NCI-H2171 (cell line): Measurements from ENCODE around the gene CRTAC1.

ENCODE experiments used
- DNase-seq: peaks from one replicate; lab custom pipeline; 2025; lab: John Stamatoyannopoulos, UW

The CRTAC1 gene

GRCh38 chr10:97974526-97975525 lies 55.6 kb downstream of the CRTAC1 start:
- no peak for DNase-seq

GRCh38 chr10:97974100-97974499 lies 56.3 kb downstream of the CRTAC1 start:
- no peak for DNase-seq

GRCh38 chr10:97969538-97970079 lies 60.8 kb downstream of the CRTAC1 start:
- no peak for DNase-seq

- DNase-seq = no peak
These were observed 65.7 kb downstream of the CRTAC1 start for GRCh38 chr10:97964748-97965147.

- DNase-seq = no peak
These were observed 68.5 kb downstream of the CRTAC1 start for GRCh38 chr10:97961945-97962344.

GRCh38 chr10:97960269-97961056 lies 70.0 kb downstream of the CRTAC1 start:
- DNase-seq = no peak

GRCh38 chr10:97949462-97949861 lies 81.0 kb downstream of the CRTAC1 start:
- DNase-seq = no peak

DNA sequence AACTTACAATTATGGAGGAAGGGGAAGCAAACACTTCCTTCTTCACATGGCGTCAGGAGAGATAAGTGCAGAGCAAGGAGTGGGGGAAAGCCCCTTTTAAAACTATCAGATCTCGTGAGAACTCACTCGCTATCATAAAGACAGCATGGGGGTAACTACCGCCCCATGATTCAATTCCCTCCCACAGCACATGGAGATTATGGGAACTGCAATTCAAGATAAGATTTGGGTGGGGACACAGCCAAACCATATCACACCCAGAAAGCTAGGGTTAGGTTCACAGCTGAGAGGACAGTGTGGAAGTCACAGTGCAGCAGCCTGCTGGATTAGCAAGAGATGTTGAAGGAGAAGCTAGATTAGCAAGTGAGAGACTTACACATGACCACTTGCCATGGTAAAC lies 81.6 kb downstream of the CRTAC1 start:
- no peak for DNase-seq

GRCh38 chr10:97944772-97945171 lies 85.6 kb downstream of the CRTAC1 start:
- no peak for DNase-seq

GRCh38 chr10:97943294-97943693 lies 87.1 kb downstream of the CRTAC1 start:
- DNase-seq = no peak

DNA sequence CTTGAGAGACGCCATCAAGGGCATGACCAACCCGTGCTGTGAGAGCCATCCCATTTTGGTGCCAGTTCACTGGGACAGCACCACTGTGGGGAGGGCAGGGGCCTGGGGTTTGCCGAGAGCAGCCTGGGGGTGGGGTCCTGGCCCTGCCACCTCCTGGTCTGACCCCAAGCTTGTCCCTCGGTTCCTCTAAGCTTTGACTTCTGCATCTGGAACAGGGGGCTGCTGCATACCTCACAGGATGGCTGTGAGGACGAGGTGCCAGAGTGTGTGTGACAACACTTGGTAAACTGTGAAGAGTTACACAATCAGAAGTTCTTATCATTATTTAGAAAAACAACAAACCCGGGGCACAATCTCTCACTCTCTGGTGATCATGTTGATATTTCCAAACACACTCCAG lies 89.9 kb downstream of the CRTAC1 start:
- no peak for DNase-seq

DNA sequence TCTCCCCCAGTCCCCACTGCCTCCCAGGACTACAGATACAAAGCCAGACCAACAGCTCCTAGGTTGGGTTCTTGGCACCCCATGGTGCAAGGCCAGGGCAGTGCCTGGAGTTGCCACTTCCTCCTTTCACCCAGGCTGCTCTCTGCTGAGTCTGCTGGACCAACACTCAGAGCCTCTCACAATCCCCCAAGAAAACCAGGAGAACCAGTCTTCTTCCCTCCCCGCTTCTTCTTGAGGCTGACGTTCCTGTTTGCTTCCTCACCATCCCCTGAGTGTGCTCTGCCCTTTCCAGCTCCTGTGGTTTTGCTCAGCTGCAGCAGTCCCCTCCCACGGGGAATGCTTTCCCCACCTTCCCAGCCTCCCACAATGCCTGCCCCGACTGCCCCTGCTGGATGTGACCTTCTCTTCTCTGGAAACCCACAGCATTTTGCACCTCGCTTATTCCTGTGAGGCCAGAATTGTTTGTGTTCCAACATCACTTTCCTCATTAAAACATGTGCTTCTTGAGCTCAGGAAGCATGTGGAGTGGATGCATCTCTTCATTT lies 90.9 kb downstream of the CRTAC1 start:
- DNase-seq = no peak

GRCh38 chr10:97937928-97938327 lies 92.5 kb downstream of the CRTAC1 start:
- no peak for DNase-seq

- no peak for DNase-seq
These were observed 93.4 kb downstream of the CRTAC1 start for GRCh38 chr10:97937054-97937453.

DNA sequence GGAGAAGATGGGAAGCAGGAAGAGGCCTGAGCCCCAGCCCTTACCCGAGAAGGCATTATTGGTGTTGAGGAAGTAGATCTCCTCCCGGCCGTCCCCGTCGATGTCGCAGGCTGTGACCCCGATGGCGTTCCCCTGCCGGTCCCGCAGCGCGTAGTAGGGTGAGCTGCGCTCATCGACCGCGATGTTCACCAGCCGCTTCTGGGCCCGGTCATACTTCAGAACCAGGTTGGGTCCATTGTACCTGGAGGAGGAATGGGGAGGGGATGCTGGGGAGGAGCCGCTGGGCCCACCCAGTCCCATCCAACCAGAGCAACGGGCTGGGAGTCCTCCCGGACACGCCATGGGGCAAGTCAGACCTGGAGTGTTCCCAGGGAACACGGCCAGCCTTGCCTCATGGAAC lies 94.3 kb downstream of the CRTAC1 start:
- DNase-seq = no peak

GRCh38 chr10:97932932-97933530 lies 97.4 kb downstream of the CRTAC1 start:
- DNase-seq = no peak

DNA sequence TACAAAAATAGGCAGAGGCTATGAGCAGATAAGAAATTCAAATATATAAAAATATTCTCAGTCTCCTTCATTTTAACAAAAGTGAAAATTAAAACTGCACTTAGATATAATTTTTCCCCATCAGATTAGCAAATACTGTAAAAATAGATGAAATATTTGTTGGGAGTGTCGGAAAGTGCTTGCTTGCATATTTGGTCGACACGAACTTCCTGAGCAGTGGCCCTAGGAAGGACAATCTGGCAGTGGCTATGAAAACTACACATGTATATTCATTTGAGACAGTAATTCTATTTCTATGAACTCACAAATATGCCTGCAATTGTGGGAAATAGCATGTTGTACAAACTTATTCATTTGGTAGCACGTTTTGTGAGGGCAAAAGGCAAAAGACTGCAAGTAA lies 99.4 kb downstream of the CRTAC1 start:
- no peak for DNase-seq

DNA sequence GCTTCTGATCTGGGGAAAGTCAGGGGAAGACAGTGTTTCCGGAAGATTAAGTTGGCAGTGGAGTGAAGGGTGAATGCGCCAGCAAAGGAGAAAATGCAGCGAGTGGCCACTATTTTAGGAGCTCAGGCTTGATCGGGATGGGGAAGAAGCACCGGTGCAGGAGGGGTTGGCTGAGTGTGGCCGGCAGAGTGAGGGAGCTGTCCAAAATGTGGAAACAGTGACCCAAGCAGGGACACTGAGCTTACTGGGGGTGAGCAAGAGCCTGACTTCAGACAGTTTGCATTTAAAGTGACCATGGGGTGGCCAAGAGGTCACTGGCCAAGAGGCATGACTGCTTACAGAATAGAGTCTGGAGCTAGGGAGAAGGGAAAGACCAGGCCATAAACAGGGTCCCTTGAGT lies 101.5 kb downstream of the CRTAC1 start:
- no peak for DNase-seq

DNA sequence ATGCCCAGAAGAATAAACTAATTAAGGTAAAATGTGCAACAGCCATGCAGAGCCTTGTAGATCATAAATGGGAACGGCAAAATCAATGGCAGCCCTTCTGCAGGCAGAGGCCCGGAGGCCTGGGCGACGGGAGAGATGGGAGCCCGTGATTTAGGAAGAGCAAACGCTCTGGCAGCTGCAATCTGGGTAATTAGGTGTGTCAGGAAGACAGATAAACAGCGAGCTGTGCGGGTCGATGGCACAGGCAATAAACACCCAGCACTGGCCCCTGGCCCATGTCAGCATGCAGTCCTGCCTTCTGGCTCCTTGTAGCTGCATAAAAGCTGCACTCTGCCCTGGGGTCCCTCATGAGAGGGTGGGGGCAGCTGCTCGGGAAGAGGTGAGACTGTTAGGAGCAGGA lies 102.8 kb downstream of the CRTAC1 start:
- no peak for DNase-seq

GRCh38 chr10:97926055-97926454 lies 104.4 kb downstream of the CRTAC1 start:
- DNase-seq = no peak

DNA sequence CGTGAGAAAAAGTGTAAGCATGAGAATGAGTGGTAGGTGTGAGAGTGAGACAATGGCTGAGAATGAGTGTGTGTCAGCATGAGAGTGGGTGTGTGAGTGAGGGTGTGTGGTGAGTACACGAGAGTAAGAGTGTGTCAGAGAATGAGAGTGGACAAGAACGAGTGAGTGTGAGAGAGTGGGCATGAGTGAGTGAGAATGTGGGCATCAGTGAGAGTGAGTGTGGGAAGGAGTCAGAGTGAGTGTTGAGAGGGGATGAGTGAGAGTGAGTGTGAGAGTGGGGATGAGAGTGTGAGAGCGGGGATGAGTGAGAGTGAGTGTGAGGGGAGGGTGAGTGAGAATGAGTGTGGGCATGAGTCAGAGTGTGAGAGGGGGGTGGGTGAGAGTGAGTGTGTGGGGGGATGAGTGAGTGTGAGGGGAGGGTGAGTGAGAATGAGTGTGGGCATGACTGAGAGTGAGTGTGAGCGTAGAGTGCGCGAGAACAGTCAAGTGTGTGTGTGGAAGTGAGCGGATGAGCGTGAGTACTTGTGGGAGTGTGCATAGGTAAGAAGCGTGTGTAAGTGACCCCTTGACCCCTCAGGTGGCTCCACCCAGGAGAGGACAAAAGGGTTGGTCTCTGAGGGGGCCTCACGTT lies 105.0 kb downstream of the CRTAC1 start:
- DNase-seq = no peak

DNA sequence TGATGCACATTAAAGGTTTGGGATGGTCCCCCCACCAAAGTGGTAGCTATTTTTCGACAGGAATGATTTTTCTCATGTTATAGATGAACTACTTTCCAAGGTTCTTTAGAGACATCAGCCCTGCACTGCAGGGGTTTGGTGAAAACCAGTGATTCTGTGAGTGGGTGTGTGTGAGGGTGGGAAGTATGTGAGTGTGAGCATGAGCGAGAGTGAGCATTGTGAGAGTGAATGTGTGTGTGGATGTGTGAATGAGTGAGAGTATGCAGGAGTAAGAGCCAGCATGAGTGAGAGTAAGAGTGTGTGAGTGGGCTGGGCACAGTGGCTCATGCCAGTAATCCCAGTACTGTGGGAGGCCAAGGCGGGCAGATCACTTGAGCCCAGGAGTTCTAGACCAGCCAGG lies 105.7 kb downstream of the CRTAC1 start:
- no peak for DNase-seq
